Measurements from ENCODE around the gene PTPRB.
"Not testable (repeated sequence)": the region's sequence is repeated elsewhere in the genome, so short reads cannot be mapped to it uniquely, and the experiment has no call there.

PTPRB gene

DNA sequence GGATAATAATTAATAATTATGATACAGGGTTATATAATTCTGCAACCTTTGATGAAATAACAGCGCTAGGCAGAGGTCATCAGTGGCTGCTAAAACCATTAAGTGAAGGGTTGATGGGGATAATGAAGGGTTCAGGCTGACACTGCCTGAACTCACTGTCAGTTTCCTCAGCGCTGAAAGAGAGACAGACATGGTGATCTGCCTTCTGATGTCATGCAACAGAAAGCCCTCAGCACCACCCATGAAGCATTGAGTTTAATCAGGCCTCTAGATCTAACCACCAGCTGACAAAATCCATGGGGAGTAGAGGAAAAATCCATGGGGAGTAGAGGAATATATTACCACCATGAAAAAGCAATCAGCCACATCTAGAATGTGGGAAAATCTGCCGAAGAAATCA, 107.6 kb downstream of the PTPRB start:
- TF ChIP-seq, protein P1, sequence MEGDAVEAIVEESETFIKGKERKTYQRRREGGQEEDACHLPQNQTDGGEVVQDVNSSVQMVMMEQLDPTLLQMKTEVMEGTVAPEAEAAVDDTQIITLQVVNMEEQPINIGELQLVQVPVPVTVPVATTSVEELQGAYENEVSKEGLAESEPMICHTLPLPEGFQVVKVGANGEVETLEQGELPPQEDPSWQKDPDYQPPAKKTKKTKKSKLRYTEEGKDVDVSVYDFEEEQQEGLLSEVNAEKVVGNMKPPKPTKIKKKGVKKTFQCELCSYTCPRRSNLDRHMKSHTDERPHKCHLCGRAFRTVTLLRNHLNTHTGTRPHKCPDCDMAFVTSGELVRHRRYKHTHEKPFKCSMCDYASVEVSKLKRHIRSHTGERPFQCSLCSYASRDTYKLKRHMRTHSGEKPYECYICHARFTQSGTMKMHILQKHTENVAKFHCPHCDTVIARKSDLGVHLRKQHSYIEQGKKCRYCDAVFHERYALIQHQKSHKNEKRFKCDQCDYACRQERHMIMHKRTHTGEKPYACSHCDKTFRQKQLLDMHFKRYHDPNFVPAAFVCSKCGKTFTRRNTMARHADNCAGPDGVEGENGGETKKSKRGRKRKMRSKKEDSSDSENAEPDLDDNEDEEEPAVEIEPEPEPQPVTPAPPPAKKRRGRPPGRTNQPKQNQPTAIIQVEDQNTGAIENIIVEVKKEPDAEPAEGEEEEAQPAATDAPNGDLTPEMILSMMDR (IDR thresholded peaks at IDR 0.05; ENCODE audit: low read depth, low read length, missing control alignments), result no peak
- DNase-seq (ENCODE audit: extremely low read depth, low read depth), result no peak
- H3K4me3 ChIP-seq (replicated peaks; ENCODE audit: low read depth, low read length), result no peak overlapping the region

- TF ChIP-seq, protein P1 (IDR thresholded peaks at IDR 0.05; ENCODE audit: low read depth, low read length, missing control alignments), result no peak
- no peak overlapping the region for H3K4me3 ChIP-seq (replicated peaks; ENCODE audit: low read depth, low read length)
- DNase-seq (ENCODE audit: extremely low read depth, low read depth), result no peak
Measured at GRCh38 chr12:70520847-70521246, 116.4 kb downstream of the PTPRB start.

GRCh38 chr12:70513426-70513825, 123.8 kb downstream of the PTPRB start:
- no peak for DNase-seq (ENCODE audit: extremely low read depth, low read depth)
- TF ChIP-seq, protein P1 (IDR thresholded peaks at IDR 0.05; ENCODE audit: low read depth, low read length, missing control alignments), result no peak
- no peak overlapping the region for H3K4me3 ChIP-seq (replicated peaks; ENCODE audit: low read depth, low read length)

GRCh38 chr12:70508178-70508577, 129.1 kb downstream of the PTPRB start:
- TF ChIP-seq, protein P1 (IDR thresholded peaks at IDR 0.05; ENCODE audit: low read depth, low read length, missing control alignments), result no peak
- DNase-seq (ENCODE audit: extremely low read depth, low read depth), result no peak
- H3K4me3 ChIP-seq (replicated peaks; ENCODE audit: low read depth, low read length), result no peak overlapping the region

GRCh38 chr12:70507442-70507841, 129.8 kb downstream of the PTPRB start:
- TF ChIP-seq, protein P1 (IDR thresholded peaks at IDR 0.05; ENCODE audit: low read depth, low read length, missing control alignments), result no peak
- no peak for DNase-seq (ENCODE audit: extremely low read depth, low read depth)
- no peak overlapping the region for H3K4me3 ChIP-seq (replicated peaks; ENCODE audit: low read depth, low read length)

DNA sequence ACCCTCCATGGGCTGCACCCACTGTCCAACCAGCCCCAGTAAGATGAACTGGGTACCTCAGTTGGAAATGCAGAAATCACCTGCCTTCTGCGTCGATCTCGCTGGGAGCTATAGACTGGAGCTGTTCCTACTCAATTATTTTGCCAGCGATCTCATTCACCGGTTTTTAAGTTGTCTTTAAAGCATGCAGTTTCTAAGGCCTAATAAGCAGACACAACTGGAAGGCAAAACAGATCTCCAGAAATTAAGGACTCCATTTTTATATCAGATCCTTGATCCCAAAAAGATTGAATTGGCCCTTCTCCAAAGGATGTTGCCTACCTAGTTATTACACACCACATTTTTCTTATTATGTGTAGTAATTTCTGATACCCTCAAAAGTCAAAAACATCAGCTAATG, 139.7 kb downstream of the PTPRB start:
- H3K4me3 ChIP-seq (replicated peaks; ENCODE audit: low read depth, low read length), result no peak overlapping the region
- TF ChIP-seq, protein P1 (IDR thresholded peaks at IDR 0.05; ENCODE audit: low read depth, low read length, missing control alignments), result no peak
- DNase-seq (ENCODE audit: extremely low read depth, low read depth), result no peak

DNA sequence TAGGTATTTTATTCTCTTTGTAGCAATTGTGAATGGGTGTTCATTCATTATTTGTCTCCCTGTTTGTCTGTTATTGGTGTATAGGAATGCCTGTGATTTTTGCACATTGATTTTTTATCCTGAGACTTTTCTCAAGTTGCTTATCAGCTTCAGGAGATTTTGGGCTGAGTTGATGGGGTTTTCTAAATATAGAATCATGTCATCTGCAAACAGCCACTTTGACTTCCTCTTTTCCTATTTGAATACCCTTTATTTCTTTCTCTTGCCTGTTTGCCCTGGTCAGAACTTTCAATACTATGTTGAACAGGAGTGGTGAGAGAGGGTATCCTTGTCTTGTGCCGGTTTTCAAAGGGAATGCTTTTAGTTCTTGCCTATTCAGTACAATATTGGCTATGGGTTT, 144.3 kb downstream of the PTPRB start:
- not testable (repeated sequence) for DNase-seq (ENCODE audit: extremely low read depth, low read depth); H3K4me3 ChIP-seq (replicated peaks; ENCODE audit: low read depth, low read length)

GRCh38 chr12:70490928-70491327, 146.3 kb downstream of the PTPRB start:
- not testable (repeated sequence) for DNase-seq (ENCODE audit: extremely low read depth, low read depth); H3K4me3 ChIP-seq (replicated peaks; ENCODE audit: low read depth, low read length)
